GM12878 (cell line): ENCODE results near the gene LTA. TPM values are rescaled to one million over a fixed set of nuclear protein-coding genes. Genes with fewer than 3 reads are reported as not detected.
A peak's percentile ranks its signal among the peaks of the same experiment; 100 is the strongest.

ENCODE experiments used
- CEBPZ ChIP-seq: fragments of 150-350 bp; IDR thresholded peaks from 2 replicates; pipeline ENCODE4 v1.6.1; 2016; ENCODE audit warnings: low read depth, low read length
- CUX1 ChIP-seq: IDR thresholded peaks from 2 replicates; pipeline ENCODE4 v1.6.1; 2012; ENCODE audit warnings: improper control_type of control experiment, low read depth, low read length; ENCODE audit not compliant: insufficient replicate concordance
- EP300 ChIP-seq, 2 experiments: fragments of 150-350 bp in 1 of 2; IDR thresholded peaks; 2 replicates each; pipeline ENCODE4 v1.6.1; 2011 to 2012; ENCODE audit warnings: low read depth in 2 of 2, low read length in 2 of 2, borderline replicate concordance in 1 of 2, improper control_type of control experiment in 1 of 2, inconsistent platforms in 1 of 2; ENCODE audit not compliant: control insufficient read depth in 1 of 2
- HCFC1 ChIP-seq: fragments of 150-350 bp; IDR thresholded peaks from 2 replicates; pipeline ENCODE4 v1.6.1; 2014; ENCODE audit warnings: low read length
- IRF5 ChIP-seq: fragments of 450-650 bp; IDR thresholded peaks from 2 replicates; pipeline ENCODE4 v1.6.1; 2017; ENCODE audit warnings: borderline replicate concordance
- POLR2AphosphoS5 ChIP-seq: IDR thresholded peaks from 2 replicates; pipeline ENCODE4 v1.6.1; 2011; ENCODE audit warnings: mild to moderate bottlenecking, low read length, inconsistent platforms
- RELB ChIP-seq: fragments of 450-650 bp; IDR thresholded peaks from 2 replicates; pipeline ENCODE4 v1.6.1; 2017; ENCODE audit warnings: low read depth, mild to moderate bottlenecking, moderate library complexity
- SREBF2 ChIP-seq: IDR thresholded peaks from 2 replicates; pipeline ENCODE4 v1.6.1; 2012; ENCODE audit warnings: mild to moderate bottlenecking, low read length
- SUPT20H ChIP-seq: IDR thresholded peaks from 2 replicates; pipeline ENCODE4 v1.6.1; 2011; ENCODE audit warnings: low read depth, mild to moderate bottlenecking, low read length, moderate library complexity, borderline replicate concordance; ENCODE audit not compliant: control insufficient read depth
- TCF3 ChIP-seq: IDR thresholded peaks from 2 replicates; pipeline ENCODE4 v1.6.1; 2012; ENCODE audit warnings: low read depth, mild to moderate bottlenecking, low read length, borderline replicate concordance; ENCODE audit not compliant: insufficient read depth
- polyA plus RNA-seq, 11 experiments: library from polyadenylated mRNA; depleted of rRNA in 4 of 11; unstranded in 6 of 11; stranded (reverse) in 5 of 11; fragments of >200 nt; fragmentation: Nextera tagmentation in 4 of 11; fragmentation: Illumina TruSeq in 1 of 11; extraction: Ambion mirVana in 4 of 11; extraction: Trizol in 1 of 11; gene quantifications; 1 replicate in 1 of 11; 2 replicates in 10 of 11; pipeline versions ENCODE4 v1.2.1 to v1.2.3, GENCODE V29; 2011 to 2016; ENCODE audit warnings: inconsistent platforms in 2 of 11, missing spikeins in 2 of 11, low read depth in 1 of 11
- total RNA-seq, 4 experiments: library from RNA; depleted of rRNA in 3 of 4; stranded (reverse); fragments of >200 nt in 3 of 4; fragmentation: Illumina TruSeq in 1 of 4; extraction: Trizol in 1 of 4; gene quantifications; 2 replicates each; pipeline versions ENCODE4 v1.2.1 to v1.2.3, GENCODE V29; 2013 to 2021
- TF ChIP-seq, protein P1 (sequence below): fragments of 450-650 bp; formaldehyde crosslinking; IDR thresholded peaks from 2 replicates; pipeline ENCODE4 v1.5.0; 2022; ENCODE audit warnings: mild to moderate bottlenecking, missing genetic modification characterization

Gene LTA
- total and polyA plus RNA-seq, 10 of the 15 experiments (the other 5 are each of a cell fraction or from before 2014, with no cell fraction given) = 27.5 to 100 (median 75.1) TPM

DNA sequence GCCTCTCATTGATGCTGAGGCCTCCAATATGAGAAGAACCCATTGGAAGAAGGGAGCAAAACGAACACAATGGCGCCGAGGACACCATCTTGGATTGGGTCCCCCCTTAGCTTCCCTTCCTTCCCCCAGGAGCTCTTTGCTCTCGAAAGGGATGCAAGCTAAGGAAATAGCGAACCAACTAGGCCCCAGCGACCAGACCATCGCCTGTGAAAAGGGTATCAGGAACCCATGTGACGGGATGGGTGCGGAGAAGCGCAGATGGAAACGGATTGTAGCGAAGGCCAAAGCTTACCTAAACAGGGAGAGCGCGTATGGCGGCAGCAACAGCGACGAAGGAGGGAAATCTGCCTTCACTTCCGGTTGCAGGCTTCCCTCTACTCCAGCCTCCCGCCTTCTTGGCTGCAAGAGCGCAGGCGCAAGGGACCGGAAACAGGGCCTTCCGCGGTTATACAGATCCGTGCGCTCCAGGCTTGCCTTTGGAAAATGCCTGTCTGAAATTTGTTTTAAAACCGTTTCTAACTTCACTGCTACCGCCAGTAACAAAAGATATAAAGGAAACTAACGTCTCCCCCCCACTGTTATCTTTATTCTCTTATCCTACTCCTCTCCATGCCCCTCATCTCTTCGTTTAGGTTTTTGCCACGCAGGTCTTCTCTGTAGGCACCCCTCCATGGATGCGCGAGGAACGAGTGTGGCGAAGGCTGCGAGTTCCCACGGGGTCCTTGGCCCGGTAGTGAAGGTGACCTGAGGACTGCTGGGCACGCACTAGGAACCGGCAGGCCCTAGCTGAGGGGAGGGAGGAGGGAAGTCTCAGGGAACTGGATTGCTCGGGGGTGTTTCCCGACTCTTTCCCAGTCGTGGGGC is 30.2 kb upstream of the LTA start, which contains the start of gene DDX39B (continued):
- no peak for TF ChIP-seq SUPT20H
- peak; percentile 94 for TF ChIP-seq RELB
- TF ChIP-seq CUX1 = no peak
- peak; percentile 62; the same call in 1 of the 2 replicates for TF ChIP-seq TCF3
- TF ChIP-seq HCFC1 = 0 out of 2 replicates have a peak, but pooled peaks have one; percentile 46
- TF ChIP-seq IRF5 = peak; percentile 99
- peak; percentile 100 for TF ChIP-seq POLR2AphosphoS5
- TF ChIP-seq EP300 (IDR thresholded peaks at IDR 0.05; ENCODE audit: borderline replicate concordance in 1 of 2, control insufficient read depth in 1 of 2, low read depth in 2 of 2, low read length in 2 of 2) = no peak
- TF ChIP-seq, protein P1, sequence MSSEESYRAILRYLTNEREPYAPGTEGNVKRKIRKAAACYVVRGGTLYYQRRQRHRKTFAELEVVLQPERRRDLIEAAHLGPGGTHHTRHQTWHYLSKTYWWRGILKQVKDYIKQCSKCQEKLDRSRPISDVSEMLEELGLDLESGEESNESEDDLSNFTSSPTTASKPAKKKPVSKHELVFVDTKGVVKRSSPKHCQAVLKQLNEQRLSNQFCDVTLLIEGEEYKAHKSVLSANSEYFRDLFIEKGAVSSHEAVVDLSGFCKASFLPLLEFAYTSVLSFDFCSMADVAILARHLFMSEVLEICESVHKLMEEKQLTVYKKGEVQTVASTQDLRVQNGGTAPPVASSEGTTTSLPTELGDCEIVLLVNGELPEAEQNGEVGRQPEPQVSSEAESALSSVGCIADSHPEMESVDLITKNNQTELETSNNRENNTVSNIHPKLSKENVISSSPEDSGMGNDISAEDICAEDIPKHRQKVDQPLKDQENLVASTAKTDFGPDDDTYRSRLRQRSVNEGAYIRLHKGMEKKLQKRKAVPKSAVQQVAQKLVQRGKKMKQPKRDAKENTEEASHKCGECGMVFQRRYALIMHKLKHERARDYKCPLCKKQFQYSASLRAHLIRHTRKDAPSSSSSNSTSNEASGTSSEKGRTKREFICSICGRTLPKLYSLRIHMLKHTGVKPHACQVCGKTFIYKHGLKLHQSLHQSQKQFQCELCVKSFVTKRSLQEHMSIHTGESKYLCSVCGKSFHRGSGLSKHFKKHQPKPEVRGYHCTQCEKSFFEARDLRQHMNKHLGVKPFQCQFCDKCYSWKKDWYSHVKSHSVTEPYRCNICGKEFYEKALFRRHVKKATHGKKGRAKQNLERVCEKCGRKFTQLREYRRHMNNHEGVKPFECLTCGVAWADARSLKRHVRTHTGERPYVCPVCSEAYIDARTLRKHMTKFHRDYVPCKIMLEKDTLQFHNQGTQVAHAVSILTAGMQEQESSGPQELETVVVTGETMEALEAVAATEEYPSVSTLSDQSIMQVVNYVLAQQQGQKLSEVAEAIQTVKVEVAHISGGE (CRISPR knock-in tag) = no peak; the same call in 1 of the 2 replicates
- no peak for TF ChIP-seq SREBF2
- no peak for TF ChIP-seq CEBPZ
